Gastroesophageal sphincter (tissue), 4 donors: ENCODE data around the gene CALY. TPM values are rescaled to one million over a fixed set of nuclear protein-coding genes. Genes with fewer than 3 reads are reported as not detected.

Experiments
- ATAC-seq: fragments of 150-250 bp; one replicate; pipeline ENCODE4 v1.9.1; 2016; ENCODE audit warnings: mild to moderate bottlenecking, moderate library complexity
- H3K27ac ChIP-seq, 4 donors: fragments of 200-600 bp; sonication (generic) in 3 of 4; 1 replicate in 3 of 4; 2 replicates in 1 of 4; pipeline ENCODE4 v1.5.1; 2016 to 2019
- H3K27me3 ChIP-seq: fragments of 200-600 bp; sonication (generic); one replicate; pipeline ENCODE4 v1.5.1; 2019
- H3K36me3 ChIP-seq, 2 donors: fragments of 200-600 bp; sonication (generic); one replicate each; pipeline ENCODE4 v1.5.1; 2019; ENCODE audit warnings: control low read depth in 1 of 2
- H3K4me1 ChIP-seq, 3 donors: fragments of 200-600 bp; sonication (generic); 1 replicate in 2 of 3; 2 replicates in 1 of 3; pipeline ENCODE4 v1.5.1; 2016 to 2019; ENCODE audit warnings: control low read depth in 2 of 3
- H3K4me3 ChIP-seq, 2 donors: fragments of 200-600 bp; sonication (generic); one replicate each; pipeline ENCODE4 v1.5.1; 2019; ENCODE audit warnings: mild to moderate bottlenecking in 1 of 2, moderate library complexity in 1 of 2
- H3K9me3 ChIP-seq, 3 donors: fragments of 200-600 bp; sonication (generic); one replicate each; pipeline ENCODE4 v1.5.1; 2017 to 2019; ENCODE audit warnings: control low read depth in 2 of 3
- EP300 ChIP-seq: sonication (generic); formaldehyde crosslinking; IDR thresholded peaks from one replicate; pipeline ENCODE4 v1.6.1; 2017; ENCODE audit warnings: antibody characterized with exemption, mild to moderate bottlenecking
- POLR2A ChIP-seq, 2 donors: fragments of 450-650 bp; IDR thresholded peaks; one replicate each; pipeline ENCODE4 v1.6.1; 2017; ENCODE audit warnings: antibody characterized with exemption in 2 of 2, mild to moderate bottlenecking in 2 of 2, moderate library complexity in 1 of 2
- POLR2AphosphoS5 ChIP-seq: sonication (generic); formaldehyde crosslinking; IDR thresholded peaks from one replicate; pipeline ENCODE4 v1.6.1; 2017; ENCODE audit warnings: antibody characterized with exemption
- WGBS, 2 donors: methylation state at CpG; one replicate each; pipeline ENCODE4 v1.1.5; 2018; ENCODE audit warnings: low coverage in 1 of 2; 5-methylcytosine and 5-hydroxymethylcytosine counted together
- small RNA-seq, 4 donors: library from RNA; depleted of rRNA; stranded (forward); fragments of <200 nt; gene quantifications; one replicate each; pipeline ENCODE3, GENCODE V24; 2016
- total RNA-seq, 4 donors: library from RNA; depleted of rRNA; stranded (reverse); fragments of >200 nt; gene quantifications; one replicate each; pipeline ENCODE4 v1.1.0, GENCODE V29; 2016
- TF ChIP-seq, protein P1 (sequence below), 4 experiments: fragments of 200-600 bp in 2 of 4; fragments of 450-650 bp in 2 of 4; sonication (generic) in 1 of 4; IDR thresholded peaks; one replicate each; pipeline ENCODE4 v1.5.1; 2017 to 2019; ENCODE audit warnings: antibody characterized with exemption in 4 of 4, mild to moderate bottlenecking in 2 of 4, moderate library complexity in 2 of 4

CALY gene
- total RNA-seq, 4 donors from 2014 or later = 0.47 to 1.5 (median 1.5) TPM; not detected in 1

- ATAC-seq = no peak
- Histone ChIP-seq H3K36me3 (peaks cover 0 to 41% of the 10 kb centered on the region in 2 donors), H3K9me3 (no peaks in the 10 kb centered on the region), H3K27ac (no peak overlapping the region), H3K4me1 (peaks cover 0 to 26% (median 6%) of the 10 kb centered on the region in 3 donors), H3K27me3 (peaks cover 34% of the 10 kb centered on the region), H3K4me3 (peak overlapping the region in 1 of 2 donors; percentile 32)
- no CpG with 5 or more reads among the region's 6 CpGs for WGBS, 2 donors
- TF ChIP-seq POLR2AphosphoS5 = no peak
- TF ChIP-seq, protein P1, sequence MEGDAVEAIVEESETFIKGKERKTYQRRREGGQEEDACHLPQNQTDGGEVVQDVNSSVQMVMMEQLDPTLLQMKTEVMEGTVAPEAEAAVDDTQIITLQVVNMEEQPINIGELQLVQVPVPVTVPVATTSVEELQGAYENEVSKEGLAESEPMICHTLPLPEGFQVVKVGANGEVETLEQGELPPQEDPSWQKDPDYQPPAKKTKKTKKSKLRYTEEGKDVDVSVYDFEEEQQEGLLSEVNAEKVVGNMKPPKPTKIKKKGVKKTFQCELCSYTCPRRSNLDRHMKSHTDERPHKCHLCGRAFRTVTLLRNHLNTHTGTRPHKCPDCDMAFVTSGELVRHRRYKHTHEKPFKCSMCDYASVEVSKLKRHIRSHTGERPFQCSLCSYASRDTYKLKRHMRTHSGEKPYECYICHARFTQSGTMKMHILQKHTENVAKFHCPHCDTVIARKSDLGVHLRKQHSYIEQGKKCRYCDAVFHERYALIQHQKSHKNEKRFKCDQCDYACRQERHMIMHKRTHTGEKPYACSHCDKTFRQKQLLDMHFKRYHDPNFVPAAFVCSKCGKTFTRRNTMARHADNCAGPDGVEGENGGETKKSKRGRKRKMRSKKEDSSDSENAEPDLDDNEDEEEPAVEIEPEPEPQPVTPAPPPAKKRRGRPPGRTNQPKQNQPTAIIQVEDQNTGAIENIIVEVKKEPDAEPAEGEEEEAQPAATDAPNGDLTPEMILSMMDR (IDR thresholded peaks at IDR 0.05) = no peak
- no peak for TF ChIP-seq EP300
- TF ChIP-seq POLR2A (IDR thresholded peaks at IDR 0.05) = no peak
Measured at GRCh38 chr10:133276100-133276434, 60.6 kb downstream of the CALY start.

DNA sequence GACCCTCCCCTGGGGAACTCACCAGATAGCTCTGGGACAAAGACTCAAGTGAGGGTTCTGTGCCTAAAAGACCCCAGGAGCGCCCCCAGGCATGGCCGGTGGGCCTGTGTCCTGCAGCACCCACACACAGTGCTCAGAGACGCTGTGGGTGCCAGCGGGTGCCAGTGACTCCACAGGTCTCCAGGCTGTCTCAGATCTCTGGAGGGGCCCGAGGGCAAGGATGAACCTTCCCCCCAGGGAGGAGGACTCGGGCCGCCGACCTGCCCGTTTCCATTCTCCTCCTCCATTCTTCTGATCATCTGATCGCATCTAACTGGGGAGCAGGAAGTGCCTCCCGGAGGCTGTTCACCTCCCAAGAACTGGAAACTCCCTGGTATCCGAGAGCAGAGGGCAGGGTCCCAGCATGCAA, 61.0 kb downstream of the CALY start:
- H3K9me3 ChIP-seq = no peaks in the 10 kb centered on the region
- H3K4me1 ChIP-seq = peaks cover 0 to 26% (median 6%) of the 10 kb centered on the region in 3 donors
- peaks cover 0 to 41% of the 10 kb centered on the region in 2 donors for H3K36me3 ChIP-seq
- no peak for TF ChIP-seq POLR2AphosphoS5
- no peak for TF ChIP-seq EP300
- TF ChIP-seq, protein P1 (IDR thresholded peaks at IDR 0.05) = no peak
- TF ChIP-seq POLR2A (IDR thresholded peaks at IDR 0.05) = no peak
- no CpG with 5 or more reads among the region's 12 CpGs for WGBS, 2 donors
- ATAC-seq = no peak
- peaks cover 34% of the 10 kb centered on the region for H3K27me3 ChIP-seq
- no peak overlapping the region for H3K4me3 ChIP-seq
- no peak overlapping the region for H3K27ac ChIP-seq

DNA sequence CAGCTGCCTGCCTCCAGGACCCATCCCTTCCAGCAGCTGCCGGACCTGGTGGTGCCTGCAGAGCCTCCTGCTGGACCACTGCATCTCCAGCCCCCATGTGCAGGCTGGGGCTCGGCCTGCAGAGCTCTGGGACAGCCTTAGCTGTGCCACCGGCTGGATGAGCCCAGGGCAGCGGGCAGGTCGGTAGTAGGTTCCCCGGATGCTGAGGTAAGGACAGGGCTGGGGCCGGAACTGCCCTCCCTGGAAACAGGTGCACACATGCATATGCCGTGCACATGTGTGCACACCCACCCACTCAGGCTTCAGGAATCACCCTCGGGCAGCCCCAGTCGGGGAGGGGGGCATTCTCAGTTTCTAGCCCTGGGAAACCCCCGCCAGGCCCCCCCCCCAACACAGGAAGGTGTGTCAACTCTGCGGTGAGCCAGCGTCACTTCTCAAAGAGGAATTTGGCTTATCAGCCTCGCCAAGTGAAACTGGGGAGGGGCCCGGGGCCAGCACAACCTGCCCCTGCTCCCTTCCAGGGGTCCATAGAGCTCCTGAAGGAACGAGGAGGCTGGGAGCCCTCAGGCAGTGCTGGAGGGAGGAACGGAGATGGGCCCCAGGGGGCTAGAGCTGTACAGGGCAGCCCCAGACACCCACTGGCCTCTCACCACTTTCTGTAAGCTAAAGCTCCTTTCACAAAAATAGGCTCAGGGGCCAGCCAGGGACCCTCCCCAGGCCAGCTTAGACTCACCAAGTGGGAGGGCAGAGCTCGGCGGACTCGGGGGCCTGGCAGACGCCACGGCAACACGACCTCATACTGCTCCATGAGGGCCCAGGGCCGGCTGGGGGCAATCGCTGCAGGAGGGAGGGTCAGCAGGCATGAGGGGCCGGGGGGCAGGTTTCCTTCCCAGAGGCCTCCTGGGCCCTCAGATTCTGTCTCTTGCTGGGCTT, 61.7 kb downstream of the CALY start:
- no peak overlapping the region for H3K27ac ChIP-seq
- peaks cover 0 to 41% of the 10 kb centered on the region in 2 donors for H3K36me3 ChIP-seq
- WGBS, 2 donors = no CpG with 5 or more reads among the region's 26 CpGs

More for the DNA sequence above, 61.7 kb downstream of the CALY start:
- no peak for TF ChIP-seq POLR2A (IDR thresholded peaks at IDR 0.05)
- no peak for TF ChIP-seq POLR2AphosphoS5
- TF ChIP-seq, protein P1 (IDR thresholded peaks at IDR 0.05) = no peak
- no peak for TF ChIP-seq EP300
- Histone ChIP-seq H3K4me1 (peaks cover 0 to 26% (median 6%) of the 10 kb centered on the region in 3 donors), H3K4me3 (no peak overlapping the region), H3K27me3 (peaks cover 34% of the 10 kb centered on the region), H3K9me3 (no peaks in the 10 kb centered on the region)
- no peak for ATAC-seq

Small RNAs within 50 kb of the gene (small RNA-seq; reads per million reads assigned to genes)
- gene AL360181.4 = 0 reads per million in 4 donors
- gene BANF1P2 = 0 reads per million in 4 donors
- gene MIR3944 = 0 to 0.27 (median 0) reads per million in 4 donors

Other genes starting within 250 kb of the CALY start
- gene ADGRA1, start 249.0 kb downstream of the CALY start, total RNA-seq = under 1 TPM in 1 of 4 donors, not detected in 3; 0.13 TPM
- 1 to 10 TPM in 2 of 4 donors, under 1 TPM in 2; 0.62 to 3.4 (median 0.98) TPM for gene KNDC1, start 176.7 kb downstream of the CALY start, total RNA-seq
- not detected for gene UTF1, start 106.7 kb downstream of the CALY start, total RNA-seq
- gene VENTX, start 99.0 kb downstream of the CALY start, total RNA-seq = 1 to 10 TPM in 2 of 4 donors, under 1 TPM in 2; 0.66 to 2.3 (median 1.4) TPM
- gene ADAM8, start 60.0 kb downstream of the CALY start, total RNA-seq = 1 to 10 TPM; 2.0 to 6.6 (median 3.3) TPM
- 10 to 100 TPM; 35.8 to 47.3 (median 38.8) TPM for gene TUBGCP2, start 28.0 kb downstream of the CALY start, total RNA-seq
- gene ZNF511, start 28.0 kb downstream of the CALY start, total RNA-seq = 10 to 100 TPM; 15.1 to 42.2 (median 25.4) TPM
- gene PRAP1, start 10.5 kb upstream of the CALY start, total RNA-seq = not detected
- 10 to 100 TPM in 2 of 4 donors, 1 to 10 TPM in 2; 5.4 to 15.7 (median 10.8) TPM for gene FUOM, start 21.1 kb upstream of the CALY start, total RNA-seq
- 10 to 100 TPM; 67.7 to 81.8 (median 72.4) TPM for gene ECHS1, start 36.5 kb upstream of the CALY start, total RNA-seq
- 10 to 100 TPM in 2 of 4 donors, 1 to 10 TPM in 2; 7.1 to 14.5 (median 9.6) TPM for gene PAOX, start 42.4 kb upstream of the CALY start, total RNA-seq
- gene MTG1, start 57.3 kb upstream of the CALY start, total RNA-seq = 10 to 100 TPM; 13.2 to 25.9 (median 18.4) TPM
- gene SPRN, start 87.7 kb upstream of the CALY start, total RNA-seq = under 1 TPM in 2 of 4 donors, not detected in 2; 0.12 to 0.35 TPM
- 1 to 10 TPM in 3 of 4 donors, under 1 TPM in 1; 0.27 to 3.9 (median 2.0) TPM for gene SCART1, start 117.0 kb upstream of the CALY start, total RNA-seq
- gene CYP2E1, start 190.5 kb upstream of the CALY start, total RNA-seq = 1 to 10 TPM in 3 of 4 donors, under 1 TPM in 1; 0.22 to 3.1 (median 1.8) TPM
- gene SYCE1, start 228.7 kb upstream of the CALY start, total RNA-seq = 10 to 100 TPM in 1 of 4 donors, under 1 TPM in 1, not detected in 2; 0.39 to 10.4 TPM